ENCODE data around the gene THEM5.

DNA sequence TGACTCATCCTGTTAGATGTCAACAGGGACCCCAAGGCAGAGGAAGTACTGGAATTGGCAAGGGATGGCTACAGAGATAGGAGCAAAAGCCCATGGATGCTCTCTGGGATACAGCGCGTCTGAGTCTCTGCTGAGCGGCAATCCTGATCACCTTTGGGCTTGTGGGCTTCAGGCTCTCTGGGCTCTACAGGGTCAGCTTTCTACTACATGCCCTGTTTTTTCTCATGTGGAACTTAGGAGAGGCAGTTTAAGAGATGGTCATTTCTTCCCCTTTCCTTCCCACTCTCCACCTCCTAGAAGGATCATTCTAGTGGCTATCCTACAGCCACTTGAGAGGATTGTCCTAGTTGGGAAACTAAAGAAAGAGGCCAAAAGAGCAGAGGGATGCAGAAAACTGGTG is 49.6 kb downstream of the THEM5 start:
- no peak for TF ChIP-seq POLR2A (IDR thresholded peaks at IDR 0.05)
- TF ChIP-seq, protein P1, sequence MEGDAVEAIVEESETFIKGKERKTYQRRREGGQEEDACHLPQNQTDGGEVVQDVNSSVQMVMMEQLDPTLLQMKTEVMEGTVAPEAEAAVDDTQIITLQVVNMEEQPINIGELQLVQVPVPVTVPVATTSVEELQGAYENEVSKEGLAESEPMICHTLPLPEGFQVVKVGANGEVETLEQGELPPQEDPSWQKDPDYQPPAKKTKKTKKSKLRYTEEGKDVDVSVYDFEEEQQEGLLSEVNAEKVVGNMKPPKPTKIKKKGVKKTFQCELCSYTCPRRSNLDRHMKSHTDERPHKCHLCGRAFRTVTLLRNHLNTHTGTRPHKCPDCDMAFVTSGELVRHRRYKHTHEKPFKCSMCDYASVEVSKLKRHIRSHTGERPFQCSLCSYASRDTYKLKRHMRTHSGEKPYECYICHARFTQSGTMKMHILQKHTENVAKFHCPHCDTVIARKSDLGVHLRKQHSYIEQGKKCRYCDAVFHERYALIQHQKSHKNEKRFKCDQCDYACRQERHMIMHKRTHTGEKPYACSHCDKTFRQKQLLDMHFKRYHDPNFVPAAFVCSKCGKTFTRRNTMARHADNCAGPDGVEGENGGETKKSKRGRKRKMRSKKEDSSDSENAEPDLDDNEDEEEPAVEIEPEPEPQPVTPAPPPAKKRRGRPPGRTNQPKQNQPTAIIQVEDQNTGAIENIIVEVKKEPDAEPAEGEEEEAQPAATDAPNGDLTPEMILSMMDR (IDR thresholded peaks at IDR 0.05) = no peak

Data from breast epithelium (tissue), 3 donors.